Activated naive CD4-positive, alpha-beta T cell treated with anti-CD3 and anti-CD28 coated beads, Interleukin-2, amount 50 U/mL, for 16 hours (primary cell): ENCODE measurements around the gene ASPDH.

ENCODE experiments used
- DNase-seq: peaks from one replicate; pipeline ENCODE4 v3.0.0-alpha.2; 2020

Gene ASPDH

GRCh38 chr19:50513746-50514345 lies at the start of gene ASPDH:
ASPDH (minus strand) TSS chr19:50513913; CDS start chr19:50513823, 90 bp downstream.
- no peak for DNase-seq

- no peak for DNase-seq
Measured at GRCh38 chr19:50562996-50563395, 49.3 kb upstream of the ASPDH start.

- no peak for DNase-seq
Measured at GRCh38 chr19:50562329-50562728, 48.6 kb upstream of the ASPDH start.

GRCh38 chr19:50559636-50560035 lies 45.9 kb upstream of the ASPDH start:
- DNase-seq, result no peak

- no peak for DNase-seq
Measured at GRCh38 chr19:50558449-50558848, 44.7 kb upstream of the ASPDH start.

- no peak for DNase-seq
Measured at GRCh38 chr19:50558039-50558438, 44.3 kb upstream of the ASPDH start.

- DNase-seq, result no peak
Measured at GRCh38 chr19:50557009-50557613, 43.4 kb upstream of the ASPDH start.

GRCh38 chr19:50556282-50557008 lies 42.7 kb upstream of the ASPDH start:
- DNase-seq, result peak; percentile 82

- DNase-seq, result no peak
Measured at GRCh38 chr19:50555450-50556281, 42.0 kb upstream of the ASPDH start.

- DNase-seq, result no peak
Measured at GRCh38 chr19:50555033-50555432, 41.3 kb upstream of the ASPDH start.

- DNase-seq, result no peak
Measured at GRCh38 chr19:50554212-50554611, 40.5 kb upstream of the ASPDH start.

- no peak for DNase-seq
Measured at GRCh38 chr19:50553134-50553703, 39.5 kb upstream of the ASPDH start.

- no peak for DNase-seq
Measured at GRCh38 chr19:50552540-50552939, 38.8 kb upstream of the ASPDH start.

- DNase-seq, result no peak
Measured at GRCh38 chr19:50551715-50552187, 38.0 kb upstream of the ASPDH start.

GRCh38 chr19:50551034-50551714 lies 37.5 kb upstream of the ASPDH start:
- no peak for DNase-seq

GRCh38 chr19:50550594-50550966 lies 36.9 kb upstream of the ASPDH start:
- no peak for DNase-seq

GRCh38 chr19:50549927-50550593 lies 36.3 kb upstream of the ASPDH start:
- no peak for DNase-seq

GRCh38 chr19:50549059-50549926 lies 35.6 kb upstream of the ASPDH start:
- DNase-seq, result no peak

- DNase-seq, result no peak
Measured at GRCh38 chr19:50548191-50549058, 34.7 kb upstream of the ASPDH start.
